HL-60 (cell line): Measurements from ENCODE around the gene WFS1.

Experiments
- DNase-seq, 2 experiments: peaks; one replicate each; pipeline ENCODE4 v3.0.0-alpha.2; 2010 to 2020; ENCODE audit warnings: low read depth in 1 of 2, low spot score in 1 of 2
- H3K27ac ChIP-seq: fragments of 250-450 bp; sonication (Bioruptor Pico); replicated peaks from 2 replicates; pipeline ENCODE4 v1.5.1; 2020; ENCODE audit warnings: mild to moderate bottlenecking, moderate library complexity
- H3K27me3 ChIP-seq: fragments of 250-450 bp; sonication (Bioruptor Pico); 2 replicates; pipeline ENCODE4 v1.5.1; 2021; ENCODE audit warnings: mild to moderate bottlenecking, moderate library complexity; ENCODE audit not compliant: insufficient read depth, poor library complexity, severe bottlenecking
- H3K4me3 ChIP-seq: replicated peaks from 2 replicates; pipeline ENCODE4 v1.5.1; 2011; ENCODE audit warnings: mild to moderate bottlenecking, control low read depth, low read length; ENCODE audit not compliant: insufficient read depth
- CTCF ChIP-seq: IDR thresholded peaks from one replicate; pipeline ENCODE4 v1.5.1; 2011; ENCODE audit warnings: low read length, control low read depth, inconsistent platforms; ENCODE audit not compliant: insufficient read depth
- GABPA ChIP-seq: IDR thresholded peaks from 2 replicates; pipeline ENCODE4 v1.6.1; 2012; ENCODE audit warnings: low read depth
- POLR2AphosphoS5 ChIP-seq: IDR thresholded peaks from 2 replicates; pipeline ENCODE4 v1.6.1; 2012; ENCODE audit warnings: low read depth
- REST ChIP-seq: IDR thresholded peaks from 2 replicates; pipeline ENCODE4 v1.6.1; 2012; ENCODE audit warnings: low read depth; ENCODE audit not compliant: insufficient replicate concordance
- SPI1 ChIP-seq: IDR thresholded peaks from 2 replicates; pipeline ENCODE4 v1.6.1; 2012; ENCODE audit warnings: low read depth, mild to moderate bottlenecking, borderline replicate concordance

Gene WFS1

GRCh38 chr4:6316461-6317003 is 46.9 kb downstream of the WFS1 start:
- H3K27me3 ChIP-seq: no peaks in the 10 kb centered on the region

GRCh38 chr4:6318206-6318605 is 48.6 kb downstream of the WFS1 start:
- no peak overlapping the region for H3K4me3 ChIP-seq
- H3K27ac ChIP-seq: no peak overlapping the region
- H3K27me3 ChIP-seq: no peaks in the 10 kb centered on the region
- TF ChIP-seq CTCF: no peak
- no peak for TF ChIP-seq POLR2AphosphoS5
- TF ChIP-seq SPI1: no peak
- no peak for TF ChIP-seq GABPA
- TF ChIP-seq REST: no peak
- DNase-seq: no peak

More at GRCh38 chr4:6316461-6317003, 46.9 kb downstream of the WFS1 start:
- no peak for DNase-seq
- H3K4me3 ChIP-seq: no peak overlapping the region
- TF ChIP-seq POLR2AphosphoS5 (no peak), REST (no peak), GABPA (no peak), CTCF (no peak), SPI1 (no peak)
- H3K27ac ChIP-seq: no peak overlapping the region

GRCh38 chr4:6319530-6320150 is 50.0 kb downstream of the WFS1 start:
- peaks cover 5% of the 10 kb centered on the region for H3K27me3 ChIP-seq
- H3K4me3 ChIP-seq: no peak overlapping the region
- DNase-seq: no peak
- H3K27ac ChIP-seq: no peak overlapping the region
- TF ChIP-seq GABPA: no peak
- no peak for TF ChIP-seq REST
- TF ChIP-seq CTCF: no peak
- TF ChIP-seq SPI1: no peak
- TF ChIP-seq POLR2AphosphoS5: no peak
